ENCODE measurements around the gene FREY1. TPM values are rescaled to one million over a fixed set of nuclear protein-coding genes. Genes with fewer than 3 reads are reported as not detected.

The FREY1 gene
- total RNA-seq, 8 experiments from 2014 or later = 0.60 to 5.1 (median 1.7) TPM; not detected in 1

GRCh38 chr11:45880772-45881570 is 26.1 kb downstream of the FREY1 start:
- in situ Hi-C loops (cut with MboI; ENCODE audit: low pct_unique_long_range_greater_than_20kb in 2 of 9, low sequenced_read_pairs in 9 of 9, unreplicated experiment in 9 of 9) = loop anchor here in 1 of 9 experiments (25.0 kb wide), 1 partner anchor 431 kb away; no protein-coding TSS in a partner anchor
- ATAC-seq (replicated peaks in 6 of 8) = no peak
- WGBS, 10 experiments = 73 to 94% (median 90%) methylated on average over 1 to 11 of the region's 15 CpGs; no CpG with 5 or more reads in 4 of the 10 experiments
- H3K4me3 ChIP-seq = no peak overlapping the region
- H3K27ac ChIP-seq = peak overlapping the region; percentile 68 to 79
- H3K4me1 ChIP-seq (replicated peaks in 1 of 2) = peaks cover 14 to 21% of the 10 kb centered on the region in 2 donors

GRCh38 chr11:45879803-45880686 is 27.0 kb downstream of the FREY1 start:
- peak overlapping the region; percentile 68 to 79 for H3K27ac ChIP-seq
- 17 to 87% (median 74%) methylated on average over 1 to 7 of the region's 7 CpGs; no CpG with 5 or more reads in 1 of the 10 experiments for WGBS, 10 experiments
- H3K4me1 ChIP-seq (replicated peaks in 1 of 2) = peaks cover 14 to 21% of the 10 kb centered on the region in 2 donors
- H3K4me3 ChIP-seq = no peak overlapping the region
- peak in 5 of 8 experiments; percentile 84 to 91 (median 87) for ATAC-seq (replicated peaks in 6 of 8)
- in situ Hi-C loops (cut with MboI; ENCODE audit: low pct_unique_long_range_greater_than_20kb in 2 of 9, low sequenced_read_pairs in 9 of 9, unreplicated experiment in 9 of 9) = loop anchor here in 1 of 9 experiments (25.0 kb wide), 1 partner anchor 432 kb away; no protein-coding TSS in a partner anchor

- ATAC-seq (replicated peaks in 6 of 8) = no peak
- Histone ChIP-seq H3K27ac (no peak overlapping the region), H3K4me1 (replicated peaks in 1 of 2) (peaks cover 20 to 27% of the 10 kb centered on the region in 2 donors), H3K4me3 (no peak overlapping the region)
- WGBS, 10 experiments = 52 to 100% (median 92%) methylated on average over 1 to 3 of the region's 3 CpGs; no CpG with 5 or more reads in 3 of the 10 experiments
- in situ Hi-C loops (cut with MboI; ENCODE audit: low pct_unique_long_range_greater_than_20kb in 2 of 9, low sequenced_read_pairs in 9 of 9, unreplicated experiment in 9 of 9) = loop anchor here in 1 of 9 experiments (25.0 kb wide), 1 partner anchor 434 kb away; no protein-coding TSS in a partner anchor
These were observed 29.2 kb downstream of the FREY1 start for GRCh38 chr11:45877845-45878244.

GRCh38 chr11:45877221-45877620 is 29.9 kb downstream of the FREY1 start:
- peaks cover 23 to 31% of the 10 kb centered on the region in 2 donors for H3K4me1 ChIP-seq (replicated peaks in 1 of 2)
- 17 to 100% (median 92%) methylated on average over 1 to 6 of the region's 8 CpGs; no CpG with 5 or more reads in 2 of the 10 experiments for WGBS, 10 experiments
- in situ Hi-C loops (cut with MboI; ENCODE audit: low pct_unique_long_range_greater_than_20kb in 2 of 9, low sequenced_read_pairs in 9 of 9, unreplicated experiment in 9 of 9) = loop anchor here in 1 of 9 experiments (25.0 kb wide), 1 partner anchor 435 kb away; no protein-coding TSS in a partner anchor
- ATAC-seq (replicated peaks in 6 of 8) = no peak
- H3K4me3 ChIP-seq = no peak overlapping the region
- no peak overlapping the region for H3K27ac ChIP-seq

- H3K27ac ChIP-seq = no peak overlapping the region
- 0 to 100% (median 38%) methylated on average over 1 to 5 of the region's 6 CpGs; no CpG with 5 or more reads in 1 of the 10 experiments for WGBS, 10 experiments
- in situ Hi-C loops (cut with MboI; ENCODE audit: low pct_unique_long_range_greater_than_20kb in 2 of 9, low sequenced_read_pairs in 9 of 9, unreplicated experiment in 9 of 9) = loop anchor here in 1 of 9 experiments (25.0 kb wide), 1 partner anchor 436 kb away; no protein-coding TSS in a partner anchor
- no peak for ATAC-seq (replicated peaks in 6 of 8)
- peaks cover 23 to 28% of the 10 kb centered on the region in 2 donors for H3K4me1 ChIP-seq (replicated peaks in 1 of 2)
- no peak overlapping the region for H3K4me3 ChIP-seq
These were observed 30.7 kb downstream of the FREY1 start for GRCh38 chr11:45876401-45876800.

GRCh38 chr11:45872651-45873356 is 34.3 kb downstream of the FREY1 start:
- peak; percentile 90 to 98 (median 95) for ATAC-seq (replicated peaks in 6 of 8)
- in situ Hi-C loops (cut with MboI; ENCODE audit: low pct_unique_long_range_greater_than_20kb in 2 of 9, low sequenced_read_pairs in 9 of 9, unreplicated experiment in 9 of 9) = no loop called here
- Histone ChIP-seq H3K4me3 (no peak overlapping the region), H3K27ac (peak overlapping the region; percentile 26 to 45), H3K4me1 (replicated peaks in 1 of 2) (peaks cover 9 to 10% of the 10 kb centered on the region in 2 donors)
- 6 to 72% (median 40%) methylated on average over 1 to 5 of the region's 9 CpGs; no CpG with 5 or more reads in 3 of the 10 experiments for WGBS, 10 experiments

- no peak overlapping the region for H3K4me3 ChIP-seq
- peaks cover 9 to 10% of the 10 kb centered on the region in 2 donors for H3K4me1 ChIP-seq (replicated peaks in 1 of 2)
- WGBS, 10 experiments = 90 to 93% (median 92%) methylated on average over 2 of the region's 2 CpGs; no CpG with 5 or more reads in 7 of the 10 experiments
- no peak overlapping the region for H3K27ac ChIP-seq
- ATAC-seq (replicated peaks in 6 of 8) = no peak
- in situ Hi-C loops (cut with MboI; ENCODE audit: low pct_unique_long_range_greater_than_20kb in 2 of 9, low sequenced_read_pairs in 9 of 9, unreplicated experiment in 9 of 9) = no loop called here
These were observed 35.4 kb downstream of the FREY1 start for GRCh38 chr11:45871638-45872037.

GRCh38 chr11:45870706-45871105 is 36.4 kb downstream of the FREY1 start:
- peaks cover 9 to 10% of the 10 kb centered on the region in 2 donors for H3K4me1 ChIP-seq (replicated peaks in 1 of 2)
- 60 to 93% methylated on average over 1 to 2 of the region's 4 CpGs; no CpG with 5 or more reads in 8 of the 10 experiments for WGBS, 10 experiments
- H3K27ac ChIP-seq = no peak overlapping the region
- H3K4me3 ChIP-seq = no peak overlapping the region
- in situ Hi-C loops (cut with MboI; ENCODE audit: low pct_unique_long_range_greater_than_20kb in 2 of 9, low sequenced_read_pairs in 9 of 9, unreplicated experiment in 9 of 9) = no loop called here
- ATAC-seq (replicated peaks in 6 of 8) = no peak

- in situ Hi-C loops (cut with MboI; ENCODE audit: low pct_unique_long_range_greater_than_20kb in 2 of 9, low sequenced_read_pairs in 9 of 9, unreplicated experiment in 9 of 9) = no loop called here
- H3K4me1 ChIP-seq (replicated peaks in 1 of 2) = peaks cover 9 to 10% of the 10 kb centered on the region in 2 donors
- no peak for ATAC-seq (replicated peaks in 6 of 8)
- H3K4me3 ChIP-seq = no peak overlapping the region
- WGBS, 10 experiments = 58 to 98% (median 80%) methylated on average over 3 to 8 of the region's 12 CpGs; no CpG with 5 or more reads in 6 of the 10 experiments
- H3K27ac ChIP-seq = no peak overlapping the region
These were observed 37.5 kb downstream of the FREY1 start for GRCh38 chr11:45869551-45869950.

GRCh38 chr11:45864041-45864440 is 43.0 kb downstream of the FREY1 start:
- no peak overlapping the region for H3K27ac ChIP-seq
- no peak overlapping the region for H3K4me3 ChIP-seq
- no peak for ATAC-seq (replicated peaks in 6 of 8)
- in situ Hi-C loops (cut with MboI; ENCODE audit: low pct_unique_long_range_greater_than_20kb in 2 of 9, low sequenced_read_pairs in 9 of 9, unreplicated experiment in 9 of 9) = no loop called here
- no peaks in the 10 kb centered on the region for H3K4me1 ChIP-seq (replicated peaks in 1 of 2)

GRCh38 chr11:45860764-45861510 is 46.1 kb downstream of the FREY1 start:
- ATAC-seq (replicated peaks in 6 of 8) = no peak
- Histone ChIP-seq H3K4me1 (replicated peaks in 1 of 2) (no peaks in the 10 kb centered on the region), H3K27ac (no peak overlapping the region), H3K4me3 (no peak overlapping the region)
- in situ Hi-C loops (cut with MboI; ENCODE audit: low pct_unique_long_range_greater_than_20kb in 2 of 9, low sequenced_read_pairs in 9 of 9, unreplicated experiment in 9 of 9) = no loop called here
- 83 to 100% (median 98%) methylated on average over 1 to 10 of the region's 10 CpGs; no CpG with 5 or more reads in 1 of the 10 experiments for WGBS, 10 experiments
